Suppressor macrophage treated with lipopolysaccharide for 1 hour (primary cell): ENCODE results near the gene CFL1.

Experiments
- DNase-seq, 3 donors: peaks; one replicate each; pipeline ENCODE4 v3.0.0-alpha.2; 2020 to 2022

Gene CFL1

DNA sequence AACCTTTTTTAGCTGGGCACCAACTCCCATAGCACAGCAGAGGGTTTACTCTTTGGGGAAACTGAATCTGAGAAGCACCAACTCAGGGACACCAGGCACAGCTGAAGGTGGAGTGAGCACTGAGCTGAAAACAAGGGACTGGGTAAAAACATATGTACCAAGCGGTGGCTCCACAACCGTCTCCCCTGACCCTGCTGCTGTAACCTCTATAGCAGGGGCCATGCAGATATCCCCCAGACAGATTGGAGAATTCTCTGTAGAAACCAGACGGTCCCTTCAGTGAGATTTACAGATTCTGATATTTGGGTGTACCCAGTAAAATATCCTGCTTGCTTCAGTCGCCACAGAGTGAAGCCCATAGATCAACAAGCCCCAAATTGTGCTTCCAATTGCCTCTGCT, 28.5 kb downstream of the CFL1 start:
- DNase-seq: no peak

DNA sequence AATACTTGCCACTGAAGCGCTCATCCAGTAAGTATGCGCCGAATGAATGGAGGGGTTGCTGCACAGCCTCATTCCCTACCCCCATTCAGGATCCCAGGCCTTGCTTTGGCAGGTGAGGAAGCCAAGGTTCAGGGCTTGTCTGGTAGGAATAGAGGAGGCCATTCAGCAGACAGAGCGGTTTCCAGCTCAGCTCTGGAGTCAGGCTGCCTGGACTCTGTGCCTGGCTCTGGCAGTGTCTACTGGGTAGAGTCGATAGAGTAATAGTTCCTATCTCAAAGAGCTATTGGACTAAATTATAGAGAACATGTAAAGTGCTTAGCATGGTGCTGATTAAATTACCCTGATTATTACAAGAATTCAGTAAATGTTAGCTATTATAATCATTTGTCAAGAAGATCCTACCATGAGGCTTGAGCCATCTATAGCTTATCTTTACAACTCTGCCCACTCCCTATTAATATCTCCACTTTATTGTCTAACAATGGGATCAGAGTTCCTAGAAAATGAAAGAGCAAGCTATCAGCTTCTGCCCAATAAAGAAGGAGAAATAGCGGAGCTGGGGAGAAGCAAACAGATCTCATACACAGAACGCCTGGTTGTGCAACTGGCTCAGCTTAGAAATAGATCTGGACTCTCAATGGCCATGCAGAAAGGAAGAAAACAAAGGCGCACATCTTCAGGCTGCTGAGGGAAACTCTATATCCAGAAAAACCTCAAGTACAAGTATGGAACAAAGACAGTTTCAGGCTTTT, 30.8 kb downstream of the CFL1 start:
- no peak for DNase-seq

DNA sequence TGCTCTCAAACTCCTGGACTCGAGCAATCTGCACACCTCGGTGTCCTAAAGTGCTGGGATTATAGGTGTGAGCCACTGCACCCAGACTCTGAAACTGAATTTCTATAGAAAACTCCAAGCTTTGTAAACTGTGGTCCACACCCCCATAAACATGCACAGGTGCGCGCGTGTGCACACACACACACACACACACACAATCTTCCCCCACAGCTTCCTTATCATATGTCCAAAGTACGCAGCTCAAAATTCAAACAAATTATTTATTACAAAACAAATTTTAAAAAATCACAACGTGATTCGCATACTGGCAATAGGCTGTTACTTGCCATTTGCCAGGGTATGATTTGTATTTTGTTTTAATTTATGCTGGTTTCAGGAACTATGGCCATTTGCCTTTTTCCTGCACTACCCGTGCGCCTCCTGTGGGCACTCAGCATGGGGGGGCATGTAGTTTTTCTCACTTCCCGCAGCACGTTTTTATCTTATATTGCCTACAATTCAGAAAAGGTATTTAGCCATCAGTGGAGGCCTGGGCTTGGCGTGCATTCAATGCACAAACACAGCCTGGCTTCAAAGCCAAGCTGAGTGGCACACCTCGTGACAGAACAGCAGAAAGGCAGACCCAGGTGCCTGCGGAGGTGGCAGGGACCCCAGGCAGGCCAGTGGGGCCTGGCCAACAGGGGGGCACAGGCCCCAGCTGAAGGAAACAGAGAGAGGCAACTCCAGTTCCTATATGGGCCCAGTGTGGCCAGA, 35.0 kb downstream of the CFL1 start:
- DNase-seq: no peak

DNA sequence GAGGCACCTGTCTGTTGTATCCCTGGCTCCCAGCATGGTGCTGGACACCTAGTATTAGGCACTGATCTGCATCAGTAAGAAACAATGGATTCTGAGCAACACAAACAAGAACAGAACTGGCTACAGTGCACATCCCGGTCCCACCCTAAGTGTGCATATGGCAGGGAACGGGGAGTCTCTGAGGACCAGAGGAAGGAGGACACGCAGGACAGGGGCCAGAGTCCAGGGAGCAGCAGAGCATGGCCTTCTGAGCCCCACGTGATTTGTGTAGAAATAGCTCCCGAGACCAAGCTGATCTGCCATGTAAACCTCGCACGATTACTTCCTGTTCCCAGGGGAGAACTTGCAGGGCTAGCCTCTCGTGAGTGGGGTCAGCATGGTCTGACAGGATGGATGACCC, 36.9 kb downstream of the CFL1 start:
- DNase-seq: peak; percentile 31 to 43 (median 34)

DNA sequence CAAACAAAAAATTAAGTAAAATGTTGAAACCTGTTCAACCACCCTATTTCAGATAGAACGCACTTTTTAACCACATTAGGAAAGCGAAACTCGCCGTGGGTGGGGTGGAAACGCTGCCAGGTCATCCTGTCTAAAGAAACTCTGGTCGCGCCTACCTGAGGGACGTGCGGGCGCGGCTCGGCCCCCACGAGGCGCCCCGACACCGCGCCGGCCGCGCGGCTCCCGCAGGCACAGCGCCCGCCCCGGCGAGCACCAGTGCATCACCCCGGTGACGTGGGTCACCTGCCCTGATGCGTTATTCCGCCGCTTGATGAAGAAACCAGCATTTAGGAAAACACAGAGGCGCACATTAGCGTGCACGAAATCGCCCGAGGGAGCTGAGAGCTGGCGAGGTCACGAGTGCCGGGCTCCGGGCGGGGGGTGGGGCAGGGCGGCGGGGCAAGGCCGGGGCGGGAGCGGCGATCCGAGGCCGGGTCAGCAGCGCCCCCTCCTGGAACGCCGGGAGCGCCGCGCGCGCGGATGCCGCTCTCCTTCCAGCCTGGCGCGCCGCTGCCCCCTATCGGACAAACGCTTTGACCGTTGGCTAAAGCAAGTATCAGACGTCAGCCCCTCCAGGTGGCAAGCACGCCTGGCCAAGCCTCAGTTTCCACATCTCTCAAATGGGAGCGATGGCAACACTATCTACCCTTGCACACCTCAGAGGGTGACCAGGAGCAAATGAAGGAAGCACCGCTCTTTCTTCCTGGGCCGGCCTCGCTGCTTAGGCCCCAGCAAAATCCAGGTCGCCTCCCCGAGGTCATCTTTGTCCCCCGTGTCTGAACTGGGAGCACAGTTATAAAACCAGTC, 39.9 kb downstream of the CFL1 start:
- DNase-seq: peak; percentile 93 to 98 (median 97)

DNA sequence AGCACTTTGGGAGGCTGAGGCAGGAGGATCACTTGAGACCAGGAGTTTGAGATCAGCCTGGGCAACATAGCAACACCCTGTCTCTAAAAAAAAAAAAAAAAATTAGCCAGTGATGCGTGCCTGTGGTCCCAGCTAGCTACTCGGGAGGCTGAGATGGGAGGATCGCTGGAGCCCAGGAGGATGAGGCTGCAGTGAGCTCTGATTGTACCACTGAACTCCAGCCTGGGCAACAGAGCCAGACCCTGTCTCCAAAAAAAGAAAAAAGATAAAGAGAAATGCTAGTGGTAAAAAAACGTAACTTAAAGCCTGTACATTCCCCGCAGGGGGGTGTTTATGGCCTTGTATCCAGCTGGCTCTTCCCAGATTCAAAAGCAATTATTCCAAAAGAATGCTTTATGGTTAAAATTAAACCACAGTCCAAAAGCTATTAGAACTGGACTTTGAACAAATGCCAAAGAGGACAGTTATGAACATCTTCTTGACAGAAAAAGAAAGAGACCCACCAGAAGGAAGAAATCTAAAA, 40.6 kb downstream of the CFL1 start:
- DNase-seq: peak in 2 of 3 donors; percentile 20 to 28

DNA sequence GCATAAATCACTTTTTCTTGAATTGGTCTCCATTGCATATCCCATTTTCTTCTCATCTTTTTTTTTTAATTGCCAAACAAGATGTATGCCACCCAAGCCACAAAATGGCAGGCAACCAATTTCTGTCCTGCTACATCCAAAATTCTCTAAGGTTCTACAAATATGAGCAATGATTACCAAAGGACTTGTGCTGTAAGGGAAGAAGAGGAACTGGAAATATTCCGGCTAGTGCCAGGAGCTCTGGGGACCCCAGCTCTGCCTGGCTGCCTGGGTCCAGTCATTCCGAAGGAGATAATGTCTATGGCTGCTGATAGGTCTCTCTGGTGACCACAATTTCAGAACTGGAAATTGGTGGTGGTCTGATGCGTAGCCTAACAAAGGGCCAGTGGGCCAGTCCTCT, 41.3 kb downstream of the CFL1 start:
- DNase-seq: peak; percentile 67 to 75 (median 67)

DNA sequence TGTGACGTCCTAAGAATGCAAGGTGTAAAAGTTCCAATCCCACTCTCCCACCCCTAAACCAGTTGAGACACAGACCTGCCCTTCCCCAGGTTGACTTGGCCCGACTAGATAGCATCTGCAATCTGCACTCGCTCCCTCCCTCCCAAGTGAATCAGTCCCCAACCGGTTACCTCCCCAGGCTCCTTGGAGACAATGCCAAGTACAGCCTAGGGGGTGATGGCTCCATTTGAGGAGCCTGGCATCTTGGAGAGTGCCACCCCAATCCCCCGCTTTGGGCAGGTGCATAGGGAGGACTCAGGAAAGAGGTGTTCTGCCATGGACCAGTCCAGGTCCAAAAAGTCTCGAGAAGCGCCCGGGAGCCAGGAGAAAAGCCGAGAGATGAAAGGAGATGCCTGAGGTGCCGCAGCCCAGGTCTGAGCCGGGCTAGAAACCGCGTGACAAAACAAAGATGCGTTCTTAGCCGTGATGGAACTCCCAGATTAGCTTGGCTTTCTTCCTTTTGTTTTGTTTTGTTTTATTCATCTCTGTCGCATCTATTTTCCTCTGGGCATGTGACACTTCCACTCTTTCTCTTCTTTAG, 42.9 kb downstream of the CFL1 start:
- no peak for DNase-seq

DNA sequence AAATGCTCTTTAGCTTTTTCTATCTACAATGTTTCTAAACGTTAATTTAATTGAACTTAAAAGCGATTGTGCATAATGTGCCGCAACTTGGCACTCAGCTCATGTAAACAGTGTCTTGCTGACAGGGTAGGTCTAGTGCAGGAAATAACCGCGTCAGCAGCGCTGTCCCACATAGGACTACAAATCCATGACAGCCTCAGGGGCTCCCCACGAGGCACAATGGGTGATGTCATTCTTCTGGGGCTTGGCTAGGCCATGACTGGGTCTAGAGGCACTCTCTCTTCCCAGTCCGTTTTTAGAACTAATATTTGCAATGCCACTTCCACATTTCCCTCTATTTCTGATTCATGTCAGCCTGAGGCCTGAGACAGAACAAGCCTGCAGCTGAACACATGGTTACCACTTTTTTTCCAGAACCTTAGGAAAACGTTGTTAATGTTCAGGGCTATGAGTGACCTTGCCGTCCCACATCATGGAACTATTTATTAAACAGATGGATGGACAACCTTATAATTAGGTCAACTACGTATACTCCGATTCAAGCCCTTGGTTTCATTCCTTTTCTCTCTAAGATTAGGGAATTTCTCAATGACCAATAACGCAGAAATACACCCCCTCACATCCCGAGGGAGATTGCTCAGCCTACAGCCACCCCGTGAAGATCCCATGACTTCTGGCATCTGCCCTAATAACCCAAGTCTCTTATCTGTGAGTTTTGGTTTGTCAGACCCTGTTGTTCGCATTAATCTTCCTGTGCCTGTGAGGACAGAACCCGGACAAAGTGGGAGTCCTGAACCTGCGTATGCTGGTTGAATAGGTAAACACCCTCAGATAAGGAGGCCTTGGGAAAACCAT, 43.6 kb downstream of the CFL1 start:
- peak; percentile 96 to 99 (median 97) for DNase-seq

DNA sequence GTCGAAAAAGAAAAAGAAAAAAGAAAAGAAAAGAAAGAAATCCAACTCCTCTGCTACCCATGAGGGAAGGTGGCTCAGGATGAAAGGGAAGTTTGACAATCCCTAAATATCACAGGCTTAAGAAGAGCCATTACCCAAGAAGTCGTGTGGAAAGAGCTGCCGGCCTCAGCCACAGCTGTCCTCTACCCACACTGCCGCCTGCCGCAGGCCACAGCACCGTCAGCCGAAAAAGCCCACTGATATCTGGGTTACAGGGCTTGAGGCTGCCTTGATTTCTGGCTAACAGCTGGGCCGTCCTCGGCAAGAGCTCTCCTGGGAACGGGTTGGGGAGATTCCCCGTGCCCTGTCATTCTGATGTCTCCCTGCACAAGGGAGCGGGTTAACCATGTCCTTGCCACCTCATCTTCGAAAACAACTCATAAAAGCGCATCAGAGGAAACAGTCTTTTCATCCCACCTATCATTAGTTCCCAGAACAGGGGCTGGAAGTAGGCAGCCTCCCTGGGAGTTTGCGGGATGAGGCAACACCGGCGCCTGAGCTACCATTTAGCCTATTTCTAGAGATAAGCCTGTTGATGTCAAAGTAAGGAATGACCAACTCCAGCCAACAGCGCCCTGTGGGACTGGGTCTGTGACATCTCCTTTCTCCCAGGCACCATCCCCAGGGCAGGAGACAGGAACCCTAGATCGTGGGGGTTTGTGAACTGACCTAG, 46.1 kb downstream of the CFL1 start:
- DNase-seq: peak; percentile 67 to 82 (median 68)

DNA sequence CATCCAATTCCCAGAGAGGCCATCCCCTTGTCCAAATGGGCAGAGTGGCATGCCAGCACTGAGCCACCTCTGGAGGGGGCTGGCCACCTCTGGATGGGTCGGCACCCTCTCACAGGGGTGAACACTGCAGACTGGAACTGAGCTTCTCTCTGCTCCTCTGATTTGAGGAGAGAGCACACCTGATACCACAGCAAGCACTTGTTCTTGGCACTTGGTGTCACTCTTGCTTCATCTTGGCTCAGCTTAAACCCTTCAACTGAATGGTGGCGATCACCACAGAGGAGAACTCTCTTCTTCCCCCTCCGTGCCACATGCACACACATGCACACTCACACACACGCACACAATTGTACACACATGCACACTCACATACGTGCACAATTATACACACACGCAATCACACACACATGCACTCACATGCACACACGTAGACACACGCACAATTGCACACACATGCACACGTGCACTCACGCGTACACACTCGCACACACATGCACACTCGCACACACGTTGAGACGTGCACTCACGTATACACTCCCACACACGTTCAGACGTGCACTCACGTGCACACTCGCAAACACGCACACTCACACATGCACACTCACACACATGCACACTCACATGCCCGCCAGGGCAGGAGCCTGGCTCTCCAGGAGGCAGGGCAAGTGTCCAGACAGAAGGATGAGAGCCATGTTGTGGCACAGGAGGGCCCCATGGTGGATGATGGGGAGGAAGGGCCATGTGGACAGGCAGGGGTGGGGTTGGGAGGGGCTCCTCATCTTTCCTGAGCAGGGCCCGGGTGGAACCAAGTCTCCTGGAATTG, 47.7 kb downstream of the CFL1 start:
- no peak for DNase-seq

DNA sequence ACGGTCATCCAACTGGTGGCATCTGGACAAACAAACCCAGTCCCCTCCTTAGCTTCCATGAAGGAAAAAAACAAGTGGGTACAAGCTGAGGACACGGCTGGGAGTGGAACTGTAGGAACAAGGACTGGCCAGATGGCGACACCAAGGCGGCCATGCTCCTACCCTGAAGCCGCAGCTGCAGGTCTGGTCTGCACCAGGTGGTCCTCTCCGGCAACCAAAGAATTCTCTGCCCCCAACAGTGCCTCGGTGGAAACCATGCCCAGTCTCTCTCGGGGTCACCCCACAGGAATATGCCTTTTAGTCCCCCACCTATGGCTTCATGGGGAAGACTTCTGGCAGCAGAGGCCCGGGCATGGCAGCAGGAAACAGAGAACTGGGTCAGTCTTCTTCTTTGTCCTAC, 48.5 kb downstream of the CFL1 start:
- no peak for DNase-seq

DNA sequence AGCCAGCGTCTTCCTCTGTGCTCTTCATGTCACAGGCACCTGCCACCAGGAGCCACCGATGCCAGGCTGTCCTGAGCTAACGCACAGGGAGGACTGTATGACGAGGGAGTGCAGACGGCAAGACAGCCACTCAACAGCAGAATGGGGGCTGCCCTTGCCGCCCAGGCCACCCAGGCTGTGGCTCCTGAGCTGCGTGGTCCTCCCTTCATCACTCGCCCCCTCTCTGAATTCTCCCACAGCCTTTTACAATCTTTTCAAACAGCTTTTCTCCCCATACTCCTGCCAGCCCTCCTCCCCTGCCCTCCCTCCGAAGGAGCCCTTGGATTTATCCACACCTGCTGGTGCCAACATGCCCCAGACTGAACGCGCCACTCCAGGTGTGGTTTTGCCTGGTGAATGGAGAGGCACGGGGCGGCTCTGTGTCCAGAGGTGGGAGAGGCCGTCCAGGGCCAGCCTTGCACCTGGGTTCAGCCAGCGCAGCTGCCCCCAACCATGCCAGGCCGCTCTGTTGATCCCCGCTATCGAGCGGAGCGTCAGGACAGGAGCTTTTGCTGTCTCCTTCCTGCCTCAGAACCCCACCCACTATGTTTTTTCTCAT, 49.1 kb downstream of the CFL1 start:
- DNase-seq: no peak

DNA sequence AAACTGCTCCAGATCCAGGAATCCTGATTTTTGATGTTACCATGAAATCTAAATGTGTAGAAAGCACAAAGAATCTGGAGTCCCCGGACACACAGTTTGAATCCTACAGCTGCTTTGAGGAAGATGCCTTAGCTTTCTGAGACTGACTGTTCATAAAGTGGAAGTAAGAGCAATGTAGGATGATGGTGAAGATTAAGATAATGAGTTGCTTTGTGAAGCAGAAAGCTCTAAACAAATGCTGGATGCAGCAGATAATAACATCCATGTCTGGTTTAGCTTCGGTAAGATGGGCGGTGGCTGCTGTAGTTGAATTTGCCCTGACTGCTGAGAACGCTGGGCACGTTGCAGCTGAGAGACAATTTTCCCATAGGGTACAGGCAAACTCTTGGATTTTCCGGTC, 51.0 kb downstream of the CFL1 start:
- no peak for DNase-seq
